ENCODE data around the gene DEPDC1B. TPM values are rescaled to one million over a fixed set of nuclear protein-coding genes. Genes with fewer than 3 reads are reported as not detected.
A peak's percentile ranks its signal among the peaks of the same experiment; 100 is the strongest.
"Not testable (repeated sequence)": the region's sequence is repeated elsewhere in the genome, so short reads cannot be mapped to it uniquely, and the experiment has no call there.

DEPDC1B gene
- total RNA-seq, 1 experiment from 2014 or later: 27.3 TPM

DNA sequence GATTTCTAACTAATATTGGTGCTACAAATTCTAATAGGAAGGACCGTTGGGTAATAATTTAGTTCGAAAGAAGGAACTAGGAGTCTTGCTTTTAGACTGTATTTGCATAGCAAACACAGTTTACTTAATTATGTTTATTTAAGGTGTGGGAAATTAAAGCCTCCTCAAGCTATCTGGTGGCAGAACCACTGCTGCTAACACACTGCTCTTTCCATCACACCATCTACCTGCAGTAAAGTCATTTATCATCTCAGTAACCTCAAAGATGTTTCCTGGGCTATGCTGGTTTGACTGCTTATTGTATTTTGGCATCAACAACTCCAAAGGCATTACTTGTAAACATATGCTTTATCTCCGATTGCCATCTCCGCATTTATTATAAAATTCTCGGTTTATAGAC, 114.3 kb downstream of the DEPDC1B start:
- DNase-seq (ENCODE audit: low read depth): no peak

DNA sequence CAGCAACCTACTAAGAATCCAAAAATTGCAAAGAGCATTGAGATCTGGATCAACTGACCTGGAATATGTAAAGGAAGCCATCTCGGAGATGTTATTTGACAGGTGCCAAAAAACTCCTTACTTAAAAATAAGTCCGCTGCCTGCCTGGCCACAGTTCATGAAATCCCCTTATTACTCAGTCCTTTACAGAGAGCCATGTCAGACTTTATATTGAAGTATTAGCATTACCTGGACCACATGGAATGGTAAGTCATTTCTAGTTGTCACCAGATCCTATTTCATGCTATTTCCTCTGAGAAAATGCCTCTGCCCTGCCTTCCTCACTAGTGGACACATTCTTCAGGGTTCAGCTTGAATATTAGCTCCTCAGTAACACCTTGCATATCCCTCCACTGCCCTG, 115.7 kb downstream of the DEPDC1B start:
- no peak for DNase-seq (ENCODE audit: low read depth)

DNA sequence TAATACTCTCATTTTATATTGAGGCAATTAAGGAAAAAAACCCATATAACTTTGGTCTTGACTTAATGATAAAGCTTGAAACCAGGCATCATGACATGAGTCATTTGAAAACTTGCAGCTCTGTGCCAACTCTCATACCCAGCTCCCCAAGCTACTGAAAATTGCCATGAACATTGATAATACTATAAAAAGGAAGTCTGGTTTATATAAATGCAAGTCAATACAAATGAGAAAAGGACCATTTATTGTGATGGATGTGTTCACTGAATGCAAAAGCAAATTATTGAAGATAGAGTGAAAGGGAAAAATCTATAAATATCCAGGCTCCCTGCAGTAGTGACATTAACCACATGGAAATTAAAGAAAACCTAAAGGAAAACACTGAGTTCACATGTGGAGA, 116.3 kb downstream of the DEPDC1B start:
- DNase-seq (ENCODE audit: low read depth): peak; percentile 18

DNA sequence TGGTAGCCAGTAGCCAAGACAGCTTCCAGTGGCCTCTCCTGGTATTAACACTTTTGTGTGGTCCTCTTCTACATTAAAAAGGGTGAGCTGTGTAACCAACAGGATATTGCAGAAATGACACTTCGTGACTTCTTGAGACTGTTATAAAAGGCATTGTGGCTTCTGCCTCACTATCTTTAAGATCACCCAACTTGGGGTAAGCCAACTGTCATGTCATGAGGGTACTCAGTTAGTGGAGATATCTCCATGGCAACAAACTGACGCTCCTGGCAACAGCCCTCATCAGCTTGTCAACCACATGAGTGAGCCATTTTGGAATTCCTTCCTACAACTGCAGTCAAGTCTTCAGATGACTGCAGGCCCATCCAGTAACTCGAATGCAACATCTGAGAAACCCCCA, 121.7 kb downstream of the DEPDC1B start:
- peak; percentile 7 for DNase-seq (ENCODE audit: low read depth)

DNA sequence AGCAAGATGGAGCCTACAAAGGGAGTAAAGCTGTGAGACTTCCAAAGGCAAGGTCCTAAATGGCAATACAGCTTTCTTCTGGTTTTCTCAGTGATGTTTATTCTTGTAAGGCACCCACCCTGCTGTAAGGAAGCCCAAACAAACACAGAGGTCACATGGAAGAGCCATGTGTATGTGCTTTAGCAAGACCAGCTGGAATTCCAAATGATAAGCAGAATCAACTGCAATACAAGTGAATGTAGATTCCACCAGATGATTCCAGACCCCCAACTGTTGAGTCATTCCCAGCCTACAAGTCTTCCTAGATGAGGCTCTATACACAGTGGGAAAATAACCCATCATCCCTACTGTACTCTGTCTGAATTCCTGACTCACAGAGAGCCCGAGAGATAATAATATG, 122.8 kb downstream of the DEPDC1B start:
- no peak for DNase-seq (ENCODE audit: low read depth)

DNA sequence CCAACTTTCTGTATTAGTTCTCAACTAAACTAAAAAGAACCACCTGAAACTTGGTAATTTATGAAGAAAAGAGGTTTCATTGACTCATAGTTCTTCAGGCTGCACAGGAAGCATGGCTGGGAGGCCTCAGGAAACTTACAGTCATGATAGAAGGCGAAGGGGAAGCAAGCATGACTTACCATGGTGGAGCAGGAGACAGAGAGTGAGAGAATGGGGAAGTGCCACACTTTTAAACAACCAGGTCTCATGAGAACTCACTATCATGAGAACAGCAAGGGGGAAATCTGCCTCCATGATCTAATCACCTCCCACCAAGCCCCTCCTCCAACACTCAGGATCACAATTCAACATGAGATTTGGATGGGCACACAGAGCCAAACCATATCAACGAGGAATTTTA, 123.5 kb downstream of the DEPDC1B start:
- DNase-seq (ENCODE audit: low read depth): no peak

DNA sequence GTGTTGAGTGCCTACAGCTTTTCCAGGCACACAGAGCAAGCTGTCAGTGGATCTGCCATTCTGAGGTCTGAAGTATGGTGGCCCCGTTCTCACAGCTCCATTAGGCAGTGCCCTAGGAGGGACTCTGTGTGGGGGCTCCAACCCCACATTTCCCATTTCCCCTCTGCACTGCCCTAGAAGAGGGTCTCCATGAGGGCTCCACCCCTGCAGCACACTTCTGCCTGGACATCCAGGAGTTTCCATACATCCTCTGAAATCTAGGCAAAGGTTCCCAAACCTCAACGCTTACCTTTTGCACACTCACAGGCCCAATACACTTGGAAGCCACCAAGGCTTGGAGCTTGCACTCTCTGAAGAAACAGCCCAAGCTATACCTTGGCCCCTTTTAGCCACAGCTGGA, 131.3 kb downstream of the DEPDC1B start:
- no peak for DNase-seq (ENCODE audit: low read depth)

DNA sequence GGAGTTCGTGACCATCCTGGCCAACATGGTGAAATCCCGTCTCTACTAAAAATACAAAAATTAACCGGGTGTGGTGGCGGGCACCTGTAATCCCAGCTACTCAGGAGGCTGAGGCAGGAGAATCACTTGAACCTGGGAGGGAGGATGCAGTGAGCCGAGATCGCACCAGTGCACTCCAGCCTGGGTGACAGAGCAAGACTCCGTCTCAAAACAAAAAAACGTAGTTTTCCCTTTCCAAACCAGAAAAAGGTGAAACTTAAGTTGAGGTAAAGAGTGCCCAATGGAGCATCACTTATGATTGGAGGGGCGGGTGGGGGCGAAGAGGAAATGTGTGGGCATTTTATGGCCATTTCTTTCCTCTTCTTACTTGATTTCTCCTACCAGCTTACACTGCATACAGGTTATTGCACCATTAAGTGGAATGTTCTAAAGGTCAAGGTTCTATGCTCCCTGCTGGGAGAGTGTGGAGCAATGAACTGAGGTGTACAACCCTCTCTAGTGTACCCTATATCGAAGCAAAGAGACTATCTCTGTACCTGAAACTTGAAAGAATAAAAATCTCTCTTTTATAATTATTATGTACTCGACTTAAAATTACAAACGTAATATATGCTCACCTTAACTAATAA, 136.2 kb downstream of the DEPDC1B start:
- DNase-seq (ENCODE audit: low read depth): no peak

DNA sequence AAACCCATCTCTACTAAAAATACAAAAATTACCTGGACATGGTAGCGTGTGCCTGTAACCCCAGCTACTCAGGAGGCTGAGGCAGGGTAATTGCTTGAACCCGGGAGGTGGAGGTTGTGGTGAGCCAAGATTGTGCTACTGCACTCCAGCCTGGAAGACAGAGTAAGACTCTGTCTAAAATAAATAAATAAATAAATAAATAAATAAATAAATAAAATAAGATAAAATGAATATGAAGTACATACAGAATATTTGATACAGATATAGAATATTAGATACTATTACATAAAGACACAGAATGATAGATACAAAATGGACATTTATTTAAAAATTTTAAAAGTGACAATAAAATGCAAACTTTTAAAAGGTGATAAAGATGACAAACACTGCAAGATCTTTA, 146.7 kb downstream of the DEPDC1B start:
- not testable (repeated sequence) for DNase-seq (ENCODE audit: low read depth)

DNA sequence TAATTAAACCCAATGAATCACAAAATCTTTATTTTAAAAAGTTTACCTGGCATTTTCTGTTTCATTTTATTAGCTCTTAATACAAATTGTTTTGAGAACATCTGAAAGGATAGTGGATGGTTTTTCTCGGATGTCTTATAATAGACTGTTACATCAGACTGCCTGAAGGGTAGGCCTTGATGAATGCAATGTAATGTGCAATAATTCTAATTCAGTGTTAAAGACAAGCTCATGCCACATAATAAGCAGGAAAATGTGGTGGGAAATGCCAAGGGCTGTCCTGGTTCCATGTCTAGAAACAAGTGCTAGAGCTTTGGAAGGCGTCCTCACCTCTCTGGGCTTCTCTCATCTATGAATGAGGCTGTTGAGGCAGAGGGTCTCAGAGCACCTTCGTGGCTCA, 148.1 kb downstream of the DEPDC1B start:
- no peak for DNase-seq (ENCODE audit: low read depth)

DNA sequence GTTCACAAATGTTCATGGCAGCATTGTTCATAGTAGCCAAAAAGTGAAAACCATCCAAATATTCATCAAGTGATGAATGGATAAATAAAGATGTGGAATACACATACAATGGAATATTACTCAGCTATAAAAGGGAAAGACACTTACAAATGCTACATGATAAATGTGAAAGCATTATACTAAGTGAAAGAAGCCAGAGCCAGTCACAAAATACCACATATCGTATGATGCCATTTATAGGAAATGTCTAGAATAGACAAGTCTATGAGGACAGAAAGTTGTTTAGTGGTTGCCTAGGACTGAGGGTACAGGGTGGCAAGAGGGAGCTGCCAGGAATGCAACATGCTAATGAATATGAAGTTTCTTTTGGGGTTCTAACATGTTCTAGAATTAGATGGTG, 148.7 kb downstream of the DEPDC1B start:
- DNase-seq (ENCODE audit: low read depth): no peak

DNA sequence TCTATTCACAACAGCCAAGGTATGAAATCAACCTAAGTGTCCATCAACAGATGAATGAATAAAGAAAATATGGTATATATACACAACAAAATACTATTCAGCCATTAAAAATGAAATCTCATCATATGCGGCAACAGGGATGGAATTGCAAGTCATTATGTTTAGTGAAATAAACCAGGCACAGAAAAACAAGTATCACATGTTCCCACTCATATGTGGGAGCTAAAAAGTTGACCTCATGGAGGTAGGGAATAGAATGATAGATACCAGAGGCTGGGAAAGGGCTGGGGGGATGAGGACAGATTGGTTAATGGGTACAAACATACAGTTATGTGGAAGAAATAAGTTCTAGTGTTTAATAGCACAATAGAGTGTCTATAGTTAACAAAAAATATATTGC, 149.7 kb downstream of the DEPDC1B start:
- DNase-seq (ENCODE audit: low read depth): no peak

DNA sequence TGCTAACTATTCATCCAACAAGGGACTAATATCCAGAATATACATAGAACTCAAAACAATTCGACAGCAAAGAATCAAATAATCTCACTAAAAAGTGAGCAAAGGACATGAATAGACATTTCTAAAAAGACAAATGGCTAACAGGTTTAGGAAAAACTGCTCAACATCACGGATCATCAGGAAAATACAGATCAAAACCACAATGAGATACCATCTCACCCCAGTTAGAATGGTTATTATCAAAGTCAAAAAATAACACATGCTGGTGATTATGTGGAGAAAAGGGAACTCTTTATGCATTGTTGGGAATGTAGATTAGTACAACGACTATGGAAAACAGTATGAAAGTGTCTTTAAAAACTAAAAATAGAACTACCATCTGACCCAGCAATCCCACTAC, 150.1 kb downstream of the DEPDC1B start:
- DNase-seq (ENCODE audit: low read depth): no peak

Other genes starting within 250 kb of the DEPDC1B start
- 7.1 and 8.0 TPM in 2 replicates for gene ELOVL7, start 144.1 kb upstream of the DEPDC1B start, total RNA-seq (2014; rRNA removed; shearing (Covaris generic))
- gene ERCC8, start 244.9 kb upstream of the DEPDC1B start, total RNA-seq (2014; rRNA removed; shearing (Covaris generic)): 30.6 and 33.8 TPM in 2 replicates
- gene NDUFAF2, start 245.0 kb upstream of the DEPDC1B start, total RNA-seq (2014; rRNA removed; shearing (Covaris generic)): 31.0 and 47.8 TPM in 2 replicates